Psoas muscle (tissue), 8 donors: ENCODE results near the gene SF3B3. TPM values are rescaled to one million over a fixed set of nuclear protein-coding genes. Genes with fewer than 3 reads are reported as not detected.
A peak's percentile ranks its signal among the peaks of the same experiment; 100 is the strongest.
"Not testable (repeated sequence)": the region's sequence is repeated elsewhere in the genome, so short reads cannot be mapped to it uniquely, and the experiment has no call there.

Experiments
- ATAC-seq, 4 donors: fragments of 200-7000 bp; cut with Tn5 transposase; one replicate each; pipeline ENCODE4 v1.9.1; 2020; ENCODE audit warnings: moderate library complexity in 3 of 4, mild to moderate bottlenecking in 2 of 4
- DNase-seq, 2 donors: peaks; one replicate each; pipeline ENCODE4 v3.0.0-alpha.2; 2020
- H3K27ac ChIP-seq: fragments of 200-600 bp; one replicate; pipeline ENCODE4 v1.8.0; 2022
- H3K27me3 ChIP-seq, 3 donors: fragments of 200-600 bp in 1 of 3; one replicate each; pipeline versions ENCODE4 v1.6.1 to v1.8.0; 2013 to 2022; ENCODE audit warnings: low read length in 2 of 3, mild to moderate bottlenecking in 2 of 3, moderate library complexity in 1 of 3; ENCODE audit not compliant: insufficient read depth in 3 of 3
- H3K36me3 ChIP-seq, 2 donors: fragments of 200-600 bp in 1 of 2; one replicate each; pipeline versions ENCODE4 v1.6.1 to v1.8.0; 2013 to 2022; ENCODE audit warnings: low read depth in 1 of 2, mild to moderate bottlenecking in 1 of 2, moderate library complexity in 1 of 2; ENCODE audit not compliant: insufficient read depth in 1 of 2
- H3K4me1 ChIP-seq: fragments of 200-600 bp; one replicate; pipeline ENCODE4 v1.8.0; 2022
- H3K4me3 ChIP-seq: fragments of 200-600 bp; one replicate; pipeline ENCODE4 v1.8.0; 2022; ENCODE audit warnings: mild to moderate bottlenecking
- H3K9me3 ChIP-seq: fragments of 200-600 bp; one replicate; pipeline ENCODE4 v1.8.0; 2022
- WGBS, 3 donors: extraction: QIAGEN DNeasy Blood & Tissue Kit; methylation state at CpG; one replicate each; pipeline versions ENCODE4 v1.1.6 to v1.1.7; 2013; 5-methylcytosine and 5-hydroxymethylcytosine counted together
- intact Hi-C, 2 donors: fragments of 100-400 bp; cut with DNase I; formaldehyde crosslinking; loops; one replicate each; pipeline versions ENCODE4 v1.11.0 to v1.14.2; 2022
- polyA plus RNA-seq, 3 donors: library from polyadenylated mRNA; stranded (reverse); fragments of 200-250 nt; gene quantifications; one replicate each; pipeline ENCODE4 v1.2.3, GENCODE V29; 2013
- total RNA-seq, 4 donors: library from RNA; stranded (reverse); fragmentation: NEBNext Ultra II Directional in 2 of 4; extraction: Animal tissue kit (Norgen Biotek cat#: 25700) in 2 of 4; gene quantifications; one replicate each; pipeline versions ENCODE4 v1.2.1 to v1.2.4, GENCODE V29; 2021 to 2023
- TF ChIP-seq, protein P1 (sequence below): fragments of 200-600 bp; IDR thresholded peaks from one replicate; pipeline ENCODE4 v1.8.0; 2022; ENCODE audit warnings: antibody characterized with exemption
- donor health status: healthy with polysubstance abuse.
- donor health status: DM: no; HTN: no; CAD: no; lungs with moderate emphysema.
- donor health status: Bipolar disorder and iron deficiency.
- donor health status: healthy.
- donor health status: DM: yes; HTN: yes; CAD: no.
- donor health status: DM: no; HTN: no; CAD: no.
- donor health status: DM: no; HTN: no; CAD: no.
- donor health status: DM: yes; HTN: yes; CAD: no.

Gene SF3B3
- total and polyA plus RNA-seq, 7 donors = 50.0 to 178 (median 145) TPM

DNA sequence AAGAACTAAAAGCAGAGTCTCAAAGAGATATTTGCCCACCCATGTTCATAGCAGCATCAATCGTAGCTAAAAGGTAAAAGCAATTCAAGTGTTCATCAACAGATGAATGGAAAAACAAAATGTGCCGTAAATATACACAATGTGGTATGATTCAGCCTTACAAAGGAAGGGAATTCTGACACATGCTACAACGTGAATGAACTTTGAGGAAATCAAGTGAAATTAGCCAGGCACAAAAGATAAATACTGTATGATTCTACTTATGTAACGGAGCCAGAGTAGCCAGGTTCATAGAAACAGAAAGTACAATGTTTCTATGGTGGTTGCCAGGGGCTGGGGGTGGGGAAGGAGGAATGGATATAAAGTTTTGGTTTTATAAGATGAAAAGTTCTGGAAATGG, 64.9 kb downstream of the SF3B3 start:
- DNase-seq = no peak
- TF ChIP-seq, protein P1, sequence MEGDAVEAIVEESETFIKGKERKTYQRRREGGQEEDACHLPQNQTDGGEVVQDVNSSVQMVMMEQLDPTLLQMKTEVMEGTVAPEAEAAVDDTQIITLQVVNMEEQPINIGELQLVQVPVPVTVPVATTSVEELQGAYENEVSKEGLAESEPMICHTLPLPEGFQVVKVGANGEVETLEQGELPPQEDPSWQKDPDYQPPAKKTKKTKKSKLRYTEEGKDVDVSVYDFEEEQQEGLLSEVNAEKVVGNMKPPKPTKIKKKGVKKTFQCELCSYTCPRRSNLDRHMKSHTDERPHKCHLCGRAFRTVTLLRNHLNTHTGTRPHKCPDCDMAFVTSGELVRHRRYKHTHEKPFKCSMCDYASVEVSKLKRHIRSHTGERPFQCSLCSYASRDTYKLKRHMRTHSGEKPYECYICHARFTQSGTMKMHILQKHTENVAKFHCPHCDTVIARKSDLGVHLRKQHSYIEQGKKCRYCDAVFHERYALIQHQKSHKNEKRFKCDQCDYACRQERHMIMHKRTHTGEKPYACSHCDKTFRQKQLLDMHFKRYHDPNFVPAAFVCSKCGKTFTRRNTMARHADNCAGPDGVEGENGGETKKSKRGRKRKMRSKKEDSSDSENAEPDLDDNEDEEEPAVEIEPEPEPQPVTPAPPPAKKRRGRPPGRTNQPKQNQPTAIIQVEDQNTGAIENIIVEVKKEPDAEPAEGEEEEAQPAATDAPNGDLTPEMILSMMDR = no peak
- Histone ChIP-seq H3K4me1 (no peaks in the 10 kb centered on the region), H3K9me3 (peaks cover 1% of the 10 kb centered on the region), H3K27ac (no peak overlapping the region), H3K4me3 (no peak overlapping the region), H3K27me3 (peaks cover 0 to 1% (median 0%) of the 10 kb centered on the region in 3 donors), H3K36me3 (no peaks in the 10 kb centered on the region)
- no peak for ATAC-seq
- 60 to 69% (median 66%) methylated on average over 4 of the region's 4 CpGs for WGBS, 3 donors
- intact Hi-C loops = no loop called here

GRCh38 chr16:70589416-70589815, 65.8 kb downstream of the SF3B3 start:
- H3K36me3 ChIP-seq, H3K4me1 ChIP-seq, intact Hi-C loops, H3K4me3 ChIP-seq, DNase-seq, H3K27ac ChIP-seq, H3K9me3 ChIP-seq, ATAC-seq, H3K27me3 ChIP-seq: not testable (repeated sequence)
- 91 to 97% (median 93%) methylated on average over 3 of the region's 3 CpGs for WGBS, 3 donors

GRCh38 chr16:70589998-70590471, 66.4 kb downstream of the SF3B3 start:
- 25 to 31% (median 30%) methylated on average over 10 of the region's 10 CpGs for WGBS, 3 donors
- TF ChIP-seq, protein P1 = no peak
- Histone ChIP-seq H3K27ac (peak overlapping the region; percentile 30), H3K27me3 (peaks cover 0 to 1% (median 0%) of the 10 kb centered on the region in 3 donors), H3K36me3 (no peaks in the 10 kb centered on the region), H3K4me3 (no peak overlapping the region), H3K4me1 (no peaks in the 10 kb centered on the region), H3K9me3 (peaks cover 3% of the 10 kb centered on the region)
- DNase-seq (peak in 1 of 2 donors; percentile 61), ATAC-seq (peak in 3 of 4 donors; percentile 32 to 39 (median 37))
- intact Hi-C loops = no loop called here

DNA sequence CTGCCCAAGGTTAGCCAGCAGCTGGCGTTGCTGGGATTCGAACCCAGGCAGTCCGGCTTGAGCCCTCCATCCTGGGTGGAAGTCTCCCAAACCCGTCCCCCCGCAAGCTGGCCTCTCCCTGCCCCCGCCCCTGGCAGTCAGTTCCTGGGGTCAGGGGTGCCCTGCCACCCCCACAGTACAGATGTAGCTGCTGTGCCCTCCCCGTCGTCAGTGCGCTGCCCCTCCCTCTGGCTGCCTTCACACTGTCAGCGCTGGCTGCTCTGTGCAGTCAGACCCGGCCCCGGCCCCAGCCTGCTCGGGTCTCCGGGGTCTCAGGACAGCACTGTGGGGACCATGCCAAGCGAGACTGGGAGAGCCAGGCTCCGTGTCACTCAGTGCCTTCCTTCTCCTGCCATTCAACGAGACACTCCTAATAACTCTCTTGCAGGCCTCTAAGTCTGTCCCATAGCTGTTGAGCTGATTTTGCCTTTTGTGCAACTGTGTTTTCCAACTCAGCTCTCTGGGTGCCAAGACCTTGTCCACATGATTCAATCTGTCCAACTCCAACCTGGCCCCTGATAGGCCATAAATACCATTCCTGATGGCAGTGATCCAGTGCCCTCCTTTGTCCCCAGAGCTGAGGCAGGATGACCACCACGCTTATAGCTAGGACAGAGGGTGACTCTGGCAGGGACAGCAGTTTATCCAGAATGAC, 67.3 kb downstream of the SF3B3 start:
- no peak for DNase-seq
- peaks cover 3% of the 10 kb centered on the region for H3K9me3 ChIP-seq
- H3K4me3 ChIP-seq = no peak overlapping the region
- intact Hi-C loops = no loop called here
- peak in 3 of 4 donors; percentile 41 to 54 (median 44) for ATAC-seq
- H3K4me1 ChIP-seq = no peaks in the 10 kb centered on the region
- peaks cover 0 to 1% (median 0%) of the 10 kb centered on the region in 3 donors for H3K27me3 ChIP-seq
- WGBS, 3 donors = 43 to 61% (median 47%) methylated on average over 18 of the region's 18 CpGs
- TF ChIP-seq, protein P1 = no peak
- no peaks in the 10 kb centered on the region for H3K36me3 ChIP-seq
- H3K27ac ChIP-seq = peak overlapping the region; percentile 30

- Histone ChIP-seq H3K4me1 (no peaks in the 10 kb centered on the region), H3K36me3 (no peaks in the 10 kb centered on the region), H3K27me3 (peaks cover 0 to 1% (median 0%) of the 10 kb centered on the region in 3 donors), H3K27ac (peak overlapping the region; percentile 30), H3K9me3 (peaks cover 3% of the 10 kb centered on the region), H3K4me3 (no peak overlapping the region)
- TF ChIP-seq, protein P1 = no peak
- DNase-seq (no peak), ATAC-seq (no peak)
- WGBS, 3 donors = 57 to 64% (median 62%) methylated on average over 4 of the region's 4 CpGs
- intact Hi-C loops = no loop called here
Measured at GRCh38 chr16:70591615-70592014, 68.0 kb downstream of the SF3B3 start.
